Measurements from ENCODE around the gene FOXD1.

- TF ChIP-seq, protein P1, sequence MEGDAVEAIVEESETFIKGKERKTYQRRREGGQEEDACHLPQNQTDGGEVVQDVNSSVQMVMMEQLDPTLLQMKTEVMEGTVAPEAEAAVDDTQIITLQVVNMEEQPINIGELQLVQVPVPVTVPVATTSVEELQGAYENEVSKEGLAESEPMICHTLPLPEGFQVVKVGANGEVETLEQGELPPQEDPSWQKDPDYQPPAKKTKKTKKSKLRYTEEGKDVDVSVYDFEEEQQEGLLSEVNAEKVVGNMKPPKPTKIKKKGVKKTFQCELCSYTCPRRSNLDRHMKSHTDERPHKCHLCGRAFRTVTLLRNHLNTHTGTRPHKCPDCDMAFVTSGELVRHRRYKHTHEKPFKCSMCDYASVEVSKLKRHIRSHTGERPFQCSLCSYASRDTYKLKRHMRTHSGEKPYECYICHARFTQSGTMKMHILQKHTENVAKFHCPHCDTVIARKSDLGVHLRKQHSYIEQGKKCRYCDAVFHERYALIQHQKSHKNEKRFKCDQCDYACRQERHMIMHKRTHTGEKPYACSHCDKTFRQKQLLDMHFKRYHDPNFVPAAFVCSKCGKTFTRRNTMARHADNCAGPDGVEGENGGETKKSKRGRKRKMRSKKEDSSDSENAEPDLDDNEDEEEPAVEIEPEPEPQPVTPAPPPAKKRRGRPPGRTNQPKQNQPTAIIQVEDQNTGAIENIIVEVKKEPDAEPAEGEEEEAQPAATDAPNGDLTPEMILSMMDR (IDR thresholded peaks at IDR 0.05): no peak
- no peak for TF ChIP-seq POLR2A (IDR thresholded peaks at IDR 0.05)
Observed at GRCh38 chr5:73433982-73434342, 14.6 kb downstream of the FOXD1 start.
